B cell (primary cell): ENCODE data around the gene GLIS1. TPM values are rescaled to one million over a fixed set of nuclear protein-coding genes. Genes with fewer than 3 reads are reported as not detected.

Experiments
- ATAC-seq: fragments of 200-7000 bp; cut with Tn5 transposase; one replicate; pipeline ENCODE4 v1.10.0; 2021; ENCODE audit warnings: low read depth, mild to moderate bottlenecking, moderate number of reproducible peaks, moderate library complexity
- CTCF ChIA-PET: fragments of 350-600 bp; sonication (Branson Sonifier 250); formaldehyde crosslinking; loops from one replicate; lab custom pipeline; 2021; ENCODE audit warnings: antibody characterized with exemption, inconsistent platforms; lab: Charles Lee
- POLR2A ChIA-PET: fragments of 350-600 bp; sonication (Branson Sonifier 250); formaldehyde crosslinking; loops from one replicate; lab custom pipeline; 2021; ENCODE audit warnings: antibody characterized with exemption; lab: Charles Lee
- DNase-seq: peaks from one replicate; pipeline ENCODE4 v3.0.0; 2013
- H2AFZ ChIP-seq: 2 replicates; pipeline ENCODE4 v1.6.1; 2012; ENCODE audit warnings: mild to moderate bottlenecking, low read depth, low read length; ENCODE audit not compliant: insufficient read depth, poor library complexity, severe bottlenecking
- H3K27ac ChIP-seq, 2 donors: 1 replicate in 1 of 2; 2 replicates in 1 of 2; pipeline ENCODE4 v1.5.1; 2012 to 2013; ENCODE audit warnings: low read length in 2 of 2, mild to moderate bottlenecking in 2 of 2, moderate library complexity in 1 of 2
- H3K27me3 ChIP-seq, 4 experiments: fragments of 200-600 bp in 1 of 4; sonication (generic) in 1 of 4; replicated peaks in 1 of 4; 1 replicate in 2 of 4; 2 replicates in 2 of 4; pipeline versions ENCODE4 v1.6.1 to v1.7.0; 2013 to 2016; ENCODE audit warnings: low read length in 3 of 4, mild to moderate bottlenecking in 2 of 4, mixed read lengths in 1 of 4, moderate library complexity in 1 of 4; ENCODE audit not compliant: insufficient read depth in 4 of 4, control insufficient read depth in 3 of 4; ENCODE audit errors: control extremely low read depth in 1 of 4
- H3K36me3 ChIP-seq, 2 experiments: replicated peaks in 1 of 2; 1 replicate in 1 of 2; 2 replicates in 1 of 2; pipeline versions ENCODE4 v1.6.1 to v1.7.1; 2013; ENCODE audit warnings: low read length in 1 of 2; ENCODE audit not compliant: insufficient read depth in 2 of 2, control insufficient read depth in 1 of 2; ENCODE audit errors: control extremely low read depth in 1 of 2, extremely low read depth in 1 of 2
- H3K4me1 ChIP-seq, 2 donors: fragments of 200-600 bp in 1 of 2; sonication (generic) in 1 of 2; 1 replicate in 1 of 2; 2 replicates in 1 of 2; pipeline versions ENCODE4 v1.5.1 to v1.6.1; 2013 to 2017; ENCODE audit warnings: low read length in 2 of 2; ENCODE audit not compliant: control insufficient read depth in 2 of 2, insufficient read depth in 2 of 2
- H3K4me2 ChIP-seq: replicated peaks from 2 replicates; pipeline ENCODE3; 2012; ENCODE audit warnings: mild to moderate bottlenecking, low read depth, low read length; ENCODE audit not compliant: poor library complexity, severe bottlenecking
- H3K4me3 ChIP-seq, 5 experiments: fragments of 200-600 bp in 1 of 5; sonication (generic) in 1 of 5; 1 replicate in 3 of 5; 2 replicates in 2 of 5; pipeline versions ENCODE4 v1.5.1 to v1.7.0; 2011 to 2016; ENCODE audit warnings: low read length in 4 of 5, mild to moderate bottlenecking in 4 of 5, low read depth in 2 of 5, control low read depth in 1 of 5, moderate library complexity in 1 of 5; ENCODE audit not compliant: insufficient read depth in 1 of 5; ENCODE audit errors: control extremely low read depth in 1 of 5, extremely low read depth in 1 of 5
- H3K79me2 ChIP-seq: fragments of 200-600 bp; sonication (generic); one replicate; pipeline ENCODE4 v1.6.0; 2016; ENCODE audit warnings: low read length; ENCODE audit not compliant: control insufficient read depth, insufficient read depth
- H3K9ac ChIP-seq: fragments of 200-600 bp; sonication (generic); 2 replicates; pipeline ENCODE4 v1.6.1; 2017; ENCODE audit warnings: mild to moderate bottlenecking, low read length, moderate library complexity
- H3K9me3 ChIP-seq, 3 donors: one replicate each; pipeline versions ENCODE4 v1.6.1 to v1.7.1; 2013; ENCODE audit warnings: low read length in 2 of 3; ENCODE audit not compliant: control insufficient read depth in 2 of 3, insufficient read depth in 1 of 3; ENCODE audit errors: control extremely low read depth in 1 of 3
- H4K20me1 ChIP-seq: 2 replicates; pipeline ENCODE4 v1.6.0; 2012; ENCODE audit warnings: mild to moderate bottlenecking, low read length; ENCODE audit not compliant: insufficient read depth, control insufficient read depth, poor library complexity, severe bottlenecking
- H3K27ac Mint-ChIP-seq: one replicate; pipeline ENCODE4 v1.8.0; 2021; ENCODE audit warnings: mixed read lengths
- H3K27me3 Mint-ChIP-seq: one replicate; pipeline ENCODE4 v1.8.0; 2021; ENCODE audit warnings: mixed read lengths
- H3K4me1 Mint-ChIP-seq: one replicate; pipeline ENCODE4 v1.8.0; 2021; ENCODE audit warnings: mixed read lengths
- H3K4me3 Mint-ChIP-seq: one replicate; pipeline ENCODE4 v1.8.0; 2021; ENCODE audit warnings: mixed read lengths
- H3K9me3 Mint-ChIP-seq: one replicate; pipeline ENCODE4 v1.8.0; 2022; ENCODE audit warnings: mixed read lengths; ENCODE audit not compliant: insufficient read depth
- CTCF ChIP-seq: fragments of 200-600 bp; IDR thresholded peaks from one replicate; pipeline ENCODE4 v1.8.0; 2022; ENCODE audit warnings: antibody characterized with exemption, mild to moderate bottlenecking
- EZH2 ChIP-seq: IDR thresholded peaks from 2 replicates; pipeline ENCODE4 v1.6.1; 2012; ENCODE audit warnings: borderline replicate concordance, low read depth, mild to moderate bottlenecking, moderate library complexity, low read length; ENCODE audit not compliant: insufficient read depth, poor library complexity, severe bottlenecking
- WGBS: methylation state at CpG from one replicate; pipeline ENCODE4 v1.1.5; 2013; ENCODE audit warnings: missing lambda C conversion rate; ENCODE audit not compliant: insufficient coverage; 5-methylcytosine and 5-hydroxymethylcytosine counted together
- intact Hi-C: fragments of 100-400 bp; cut with micrococcal nuclease; formaldehyde crosslinking; loops from one replicate; pipeline ENCODE4 v1.10.0; 2022
- polyA plus RNA-seq: library from polyadenylated mRNA; depleted of rRNA; stranded (reverse); fragments of >200 nt; gene quantifications from 2 replicates; pipeline ENCODE4 v1.2.3, GENCODE V29; 2012
- total RNA-seq, 2 donors: library from RNA; stranded (reverse); fragments of 120-200 nt in 1 of 2; gene quantifications; 1 replicate in 1 of 2; 2 replicates in 1 of 2; pipeline versions ENCODE4 v1.2.3 to v1.2.4, GENCODE V29; 2013 to 2022

Gene GLIS1
- total and polyA plus RNA-seq, 2 donors (not counting 1 experiment from before 2014, with no cell fraction given), result not detected

GRCh38 chr1:53725238-53725689 lies 13.7 kb downstream of the GLIS1 start:
- intact Hi-C loops, result no loop called here
- H3K27me3 ChIP-seq, result no peaks in the 10 kb centered on the region
- Mint-ChIP-seq H3K27me3 (peaks cover 3% of the 10 kb centered on the region), H3K4me1 (no peaks in the 10 kb centered on the region), H3K27ac (no peak overlapping the region), H3K9me3 (no peaks in the 10 kb centered on the region), H3K4me3 (no peak overlapping the region)
- no peak overlapping the region for H3K9ac ChIP-seq
- no peaks in the 10 kb centered on the region for H3K79me2 ChIP-seq
- no peaks in the 10 kb centered on the region for H3K4me1 ChIP-seq
- H4K20me1 ChIP-seq, result no peaks in the 10 kb centered on the region
- POLR2A ChIA-PET, result no interaction called here
- H3K4me3 ChIP-seq, result no peak overlapping the region
- CTCF ChIA-PET, result no interaction called here
- TF ChIP-seq EZH2 (no peak), CTCF (no peak)
- DNase-seq (no peak), ATAC-seq (no peak)
- H3K36me3 ChIP-seq, result no peaks in the 10 kb centered on the region
- 75% methylated on average over 6 of the region's 6 CpGs for WGBS
- no peak overlapping the region for H3K4me2 ChIP-seq
- H3K27ac ChIP-seq, result no peak overlapping the region
- H3K9me3 ChIP-seq, result no peaks in the 10 kb centered on the region
- H2AFZ ChIP-seq, result no peak overlapping the region

- no peak for ATAC-seq
- CTCF ChIA-PET, result interaction anchor here (1.1 kb wide), 1 partner anchor 96 kb away, joined by 3 read pairs; no protein-coding TSS in a partner anchor
- H3K4me1 Mint-ChIP-seq, result no peaks in the 10 kb centered on the region
Measured at GRCh38 chr1:53722025-53722424, 16.9 kb downstream of the GLIS1 start.

More at GRCh38 chr1:53722025-53722424, 16.9 kb downstream of the GLIS1 start:
- no peak overlapping the region for H3K9ac ChIP-seq
- no peak overlapping the region for H3K4me3 Mint-ChIP-seq
- H3K27me3 Mint-ChIP-seq, result peaks cover 14% of the 10 kb centered on the region
- no peaks in the 10 kb centered on the region for H3K36me3 ChIP-seq
- no peaks in the 10 kb centered on the region for H3K79me2 ChIP-seq
- no peak for DNase-seq
- intact Hi-C loops, result no loop called here
- TF ChIP-seq EZH2 (no peak), CTCF (no peak)
- peaks cover 0 to 3% (median 0%) of the 10 kb centered on the region in 4 experiments for H3K27me3 ChIP-seq
- H3K4me2 ChIP-seq, result no peak overlapping the region
- POLR2A ChIA-PET, result no interaction called here
- no peak overlapping the region for H3K4me3 ChIP-seq
- H3K9me3 ChIP-seq, result no peaks in the 10 kb centered on the region
- WGBS, result no CpG with 5 or more reads among the region's 1 CpG
- H4K20me1 ChIP-seq, result no peaks in the 10 kb centered on the region
- H3K27ac ChIP-seq, result no peak overlapping the region
- no peak overlapping the region for H3K27ac Mint-ChIP-seq
- no peaks in the 10 kb centered on the region for H3K9me3 Mint-ChIP-seq
- H2AFZ ChIP-seq, result no peak overlapping the region
- H3K4me1 ChIP-seq, result no peaks in the 10 kb centered on the region
